DND-41 (cell line): ENCODE data around the gene APLF.
"Not testable (repeated sequence)": the region's sequence is repeated elsewhere in the genome, so short reads cannot be mapped to it uniquely, and the experiment has no call there.

Experiments used
- CTCF ChIP-seq: IDR thresholded peaks from 2 replicates; pipeline ENCODE4 v1.5.1; 2012; ENCODE audit warnings: borderline replicate concordance, low read length, moderate library complexity, mild to moderate bottlenecking; ENCODE audit not compliant: poor library complexity, severe bottlenecking; ENCODE audit errors: extremely low read depth
- EZH2 ChIP-seq: IDR thresholded peaks from 3 replicates; pipeline ENCODE4 v1.6.1; 2012; ENCODE audit warnings: borderline replicate concordance, low read depth, mild to moderate bottlenecking, moderate library complexity, low read length, inconsistent platforms; ENCODE audit not compliant: severe bottlenecking

GRCh38 chr2:68529156-68529555, 61.8 kb downstream of the APLF start:
- not testable (repeated sequence) for TF ChIP-seq CTCF, EZH2
